H1 (cell line): Measurements from ENCODE around the gene TPSD1.

ENCODE experiments used
- CTCF ChIP-seq, 3 experiments: IDR thresholded peaks; 1 replicate in 2 of 3; 2 replicates in 1 of 3; pipeline versions ENCODE4 v1.5.1 to v1.6.1; 2011; ENCODE audit warnings: low read length in 3 of 3, mild to moderate bottlenecking in 3 of 3, inconsistent platforms in 2 of 3, low read depth in 1 of 3, moderate library complexity in 1 of 3; ENCODE audit not compliant: insufficient read depth in 1 of 3; ENCODE audit errors: control extremely low read depth in 1 of 3
- EZH2 ChIP-seq: fragments of 200-600 bp; sonication (generic); IDR thresholded peaks from 2 replicates; pipeline ENCODE4 v1.7.1; 2012; ENCODE audit warnings: low read depth, mild to moderate bottlenecking, moderate library complexity, low read length, inconsistent platforms; ENCODE audit not compliant: severe bottlenecking
- HDAC2 ChIP-seq, 2 experiments: fragments of 300-600 bp in 1 of 2; sonication (generic) in 1 of 2; IDR thresholded peaks; 2 replicates each; pipeline ENCODE4 v1.6.1; 2011 to 2012; ENCODE audit warnings: low read depth in 2 of 2, low read length in 2 of 2, mild to moderate bottlenecking in 2 of 2, moderate library complexity in 2 of 2, borderline replicate concordance in 1 of 2, inconsistent platforms in 1 of 2
- HDAC6 ChIP-seq: IDR thresholded peaks from one replicate; pipeline ENCODE4 v1.7.1; 2012; ENCODE audit warnings: low read depth, mild to moderate bottlenecking, inconsistent platforms, low read length, moderate library complexity
- POLR2A ChIP-seq, 2 experiments: IDR thresholded peaks; 1 replicate in 1 of 2; 2 replicates in 1 of 2; pipeline ENCODE4 v1.6.1; 2011; ENCODE audit warnings: low read depth in 2 of 2, low read length in 2 of 2, mild to moderate bottlenecking in 2 of 2; ENCODE audit errors: control extremely low read depth in 1 of 2
- RAD21 ChIP-seq, 2 experiments: IDR thresholded peaks in 1 of 2; conservative IDR thresholded peaks in 1 of 2; 2 replicates each; pipeline ENCODE4 v1.6.1; 2011; ENCODE audit warnings: low read depth in 2 of 2, low read length in 2 of 2, improper control_type of control experiment in 1 of 2, inconsistent platforms in 1 of 2, mild to moderate bottlenecking in 1 of 2, moderate library complexity in 1 of 2
- RFX5 ChIP-seq: IDR thresholded peaks from 2 replicates; pipeline ENCODE4 v1.6.1; 2011; ENCODE audit warnings: low read depth, low read length, improper control_type of control experiment, borderline replicate concordance
- SRF ChIP-seq: IDR thresholded peaks from 2 replicates; pipeline ENCODE4 v1.6.1; 2011; ENCODE audit warnings: mild to moderate bottlenecking, low read depth, low read length, moderate library complexity
- TCF12 ChIP-seq: IDR thresholded peaks from 2 replicates; pipeline ENCODE4 v1.6.1; 2011; ENCODE audit warnings: low read depth, mild to moderate bottlenecking, low read length

GRCh38 chr16:1211451-1212268, 44.2 kb upstream of the TPSD1 start:
- TF ChIP-seq EZH2 (no peak), CTCF (IDR thresholded peaks at IDR 0.05; ENCODE audit: control extremely low read depth in 1 of 3, insufficient read depth in 1 of 3, low read depth in 1 of 3, low read length in 3 of 3) (no peak), POLR2A (IDR thresholded peaks at IDR 0.05; ENCODE audit: control extremely low read depth in 1 of 2, low read depth in 2 of 2, low read length in 2 of 2) (no peak), TCF12 (no peak), RFX5 (no peak), SRF (no peak), HDAC6 (no peak), HDAC2 (IDR thresholded peaks at IDR 0.05; ENCODE audit: borderline replicate concordance in 1 of 2, low read depth in 2 of 2, low read length in 2 of 2) (no peak), RAD21 (IDR thresholded peaks at IDR 0.05 in 1 of 2, conservative IDR thresholded peaks at IDR 0.05 in 1 of 2; ENCODE audit: low read depth in 2 of 2, low read length in 2 of 2) (no peak)
